Fibroblast of mammary gland (primary cell): ENCODE data around the gene XRCC5.

Source experiments
- DNase-seq: peaks from one replicate; pipeline ENCODE4 v3.0.0-alpha.2; 2010; ENCODE audit warnings: low read depth
- H3K4me3 ChIP-seq: 2 replicates; pipeline ENCODE4 v1.5.1; 2011; ENCODE audit warnings: low read depth, mild to moderate bottlenecking, low read length, moderate library complexity; ENCODE audit not compliant: control insufficient read depth
- CTCF ChIP-seq: conservative IDR thresholded peaks from 2 replicates; pipeline ENCODE4 v1.5.1; 2011; ENCODE audit warnings: low read depth, low read length, inconsistent platforms; ENCODE audit not compliant: control insufficient read depth, insufficient read depth

XRCC5 gene

DNA sequence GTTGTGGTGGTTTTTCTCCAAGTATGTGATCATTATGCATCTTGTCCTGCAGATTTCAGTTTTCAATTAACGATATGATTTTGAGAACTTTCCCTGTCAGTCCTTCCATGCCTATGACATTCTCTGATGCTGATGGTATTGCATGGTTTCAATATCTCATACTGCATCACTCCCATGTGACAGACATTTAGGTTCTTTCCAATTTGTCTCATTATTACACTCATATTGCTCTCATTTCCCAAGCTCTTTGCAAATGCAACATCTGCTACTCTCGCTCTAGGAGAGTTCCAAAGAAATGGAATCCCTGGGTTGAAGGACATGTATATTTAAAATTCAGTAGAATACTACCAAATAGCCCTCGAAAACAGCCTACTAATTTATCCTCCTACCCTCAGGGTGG is 137.6 kb downstream of the XRCC5 start:
- TF ChIP-seq CTCF: no peak
- no peak for DNase-seq

More for the DNA sequence above, 137.6 kb downstream of the XRCC5 start:
- no peak overlapping the region for H3K4me3 ChIP-seq
